Measurements from ENCODE around the gene ZC3H7A.

The ZC3H7A gene

DNA sequence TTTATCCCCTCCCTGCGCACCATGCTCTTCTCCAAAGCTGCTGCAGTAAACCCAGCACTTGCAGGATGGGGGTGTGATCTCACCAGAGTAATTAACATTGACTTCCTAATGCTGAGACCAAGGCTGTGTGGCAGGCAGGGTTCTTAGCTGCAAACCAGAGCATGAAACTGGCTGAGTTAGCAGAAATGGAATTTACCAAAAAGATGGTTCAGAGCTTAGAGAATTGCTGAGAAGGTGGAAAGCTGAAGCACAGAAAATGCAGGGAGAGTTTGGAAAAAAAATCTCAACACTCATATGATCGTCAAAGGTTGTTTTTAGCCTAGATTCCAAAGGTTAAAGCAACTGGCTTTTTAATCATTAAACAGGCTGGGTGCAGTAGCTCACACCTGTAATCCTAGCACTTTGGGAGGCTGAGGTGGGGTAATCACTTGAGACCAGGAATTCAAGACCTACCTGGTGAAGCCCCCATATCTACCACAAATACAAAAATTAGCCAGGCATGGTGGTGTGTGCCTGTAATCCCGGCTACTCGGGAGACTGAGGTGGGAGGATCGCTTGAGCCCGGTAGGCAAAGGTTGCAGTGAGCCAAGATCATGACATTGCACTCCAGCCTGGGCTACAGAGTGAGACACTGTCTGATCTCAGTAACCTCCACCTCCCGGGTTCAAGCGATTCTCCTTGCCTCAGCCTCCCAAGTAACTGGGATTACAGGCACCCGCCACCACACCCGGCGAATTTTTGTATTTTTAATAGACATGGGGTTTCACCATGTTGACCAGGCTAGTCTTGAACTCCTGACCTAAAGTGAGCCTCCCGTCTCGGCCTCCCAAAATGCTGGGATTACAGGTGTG, 48.4 kb downstream of the ZC3H7A start:
- no peaks in the 10 kb centered on the region for H3K79me2 ChIP-seq (ENCODE audit: insufficient read depth, low read length)
- H3K4me3 ChIP-seq (ENCODE audit: low read length, poor library complexity, severe bottlenecking): no peak overlapping the region
- H3K9me2 ChIP-seq (replicated peaks; ENCODE audit: low read depth, low read length): no peaks in the 10 kb centered on the region
- TF ChIP-seq CTCF (conservative IDR thresholded peaks at IDR 0.05; ENCODE audit: low read length) (no peak), EZH2phosphoT487 (IDR thresholded peaks at IDR 0.05; ENCODE audit: borderline replicate concordance) (no peak)
- H3F3A ChIP-seq (ENCODE audit: low read depth): no peaks in the 10 kb centered on the region
- no peaks in the 10 kb centered on the region for H3K4me1 ChIP-seq (ENCODE audit: insufficient read depth, low read length, poor library complexity, severe bottlenecking)
- H3K9ac ChIP-seq (ENCODE audit: low read depth, low read length, poor library complexity, severe bottlenecking): no peak overlapping the region
- H3K9me3 ChIP-seq (ENCODE audit: insufficient read depth, low read depth, low read length): no peaks in the 10 kb centered on the region
- H3K27me3 ChIP-seq (ENCODE audit: insufficient read depth, low read length, poor library complexity, severe bottlenecking): no peaks in the 10 kb centered on the region
- no peaks in the 10 kb centered on the region for H4K20me1 ChIP-seq (ENCODE audit: insufficient read depth, low read length, poor library complexity, severe bottlenecking)
- no peak overlapping the region for H2AFZ ChIP-seq (ENCODE audit: low read length)
- H3K36me3 ChIP-seq (ENCODE audit: insufficient read depth, low read length): peaks cover 31% of the 10 kb centered on the region; the same call in 1 of the 2 replicates
- no peak overlapping the region for H3K4me2 ChIP-seq (ENCODE audit: low read depth, low read length, poor library complexity, severe bottlenecking)

DNA sequence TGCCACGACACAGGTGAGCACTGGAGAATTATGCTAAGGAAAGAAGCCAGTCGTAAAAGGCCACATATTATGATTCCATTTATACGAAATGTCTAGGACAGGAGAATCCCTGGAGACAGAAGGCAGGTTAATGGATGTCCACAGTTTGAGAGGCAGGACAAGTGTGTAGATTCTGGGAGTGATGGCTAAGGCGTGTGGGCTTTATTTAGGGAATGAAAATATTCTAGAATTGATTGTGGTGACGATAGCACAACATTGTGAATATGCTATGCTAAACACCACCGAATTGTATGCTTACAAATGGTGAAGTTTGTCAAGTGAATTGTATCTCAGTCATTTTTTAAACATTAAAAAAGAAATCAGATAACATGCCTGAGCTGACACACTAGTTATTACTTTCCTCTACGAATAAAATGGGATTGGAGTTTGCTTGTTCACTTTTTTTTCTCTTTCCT, 49.1 kb downstream of the ZC3H7A start:
- peaks cover 27% of the 10 kb centered on the region; the same call in 1 of the 2 replicates for H3K36me3 ChIP-seq (ENCODE audit: insufficient read depth, low read length)
- no peaks in the 10 kb centered on the region for H3F3A ChIP-seq (ENCODE audit: low read depth)
- no peaks in the 10 kb centered on the region for H3K79me2 ChIP-seq (ENCODE audit: insufficient read depth, low read length)
- no peaks in the 10 kb centered on the region for H3K9me2 ChIP-seq (replicated peaks; ENCODE audit: low read depth, low read length)
- no peak overlapping the region for H3K4me3 ChIP-seq (ENCODE audit: low read length, poor library complexity, severe bottlenecking)
- H3K9ac ChIP-seq (ENCODE audit: low read depth, low read length, poor library complexity, severe bottlenecking): no peak overlapping the region
- H3K4me2 ChIP-seq (ENCODE audit: low read depth, low read length, poor library complexity, severe bottlenecking): no peak overlapping the region
- no peak overlapping the region for H2AFZ ChIP-seq (ENCODE audit: low read length)
- H3K9me3 ChIP-seq (ENCODE audit: insufficient read depth, low read depth, low read length): no peaks in the 10 kb centered on the region
- TF ChIP-seq CTCF (conservative IDR thresholded peaks at IDR 0.05; ENCODE audit: low read length) (no peak), EZH2phosphoT487 (IDR thresholded peaks at IDR 0.05; ENCODE audit: borderline replicate concordance) (no peak)
- H3K4me1 ChIP-seq (ENCODE audit: insufficient read depth, low read length, poor library complexity, severe bottlenecking): no peaks in the 10 kb centered on the region
- no peaks in the 10 kb centered on the region for H3K27me3 ChIP-seq (ENCODE audit: insufficient read depth, low read length, poor library complexity, severe bottlenecking)
- no peaks in the 10 kb centered on the region for H4K20me1 ChIP-seq (ENCODE audit: insufficient read depth, low read length, poor library complexity, severe bottlenecking)

DNA sequence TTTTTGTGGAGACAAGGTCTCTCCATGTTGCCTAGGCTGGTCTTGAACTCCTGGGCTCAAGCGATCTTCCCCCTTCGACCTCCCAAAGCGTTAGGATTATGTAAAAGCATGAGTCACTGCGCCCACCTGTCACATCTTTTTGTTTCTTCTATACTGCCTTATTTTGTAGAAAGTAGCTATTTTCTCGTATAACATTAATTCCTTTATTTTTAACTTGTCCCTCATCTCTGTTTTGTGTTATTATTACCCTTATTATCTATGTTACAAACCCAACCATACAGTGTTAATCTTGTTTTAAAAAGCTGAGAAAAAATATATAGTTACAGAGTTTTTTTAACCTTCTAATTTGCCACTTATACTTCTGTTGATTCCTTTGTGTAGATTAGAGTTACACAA, 53.0 kb downstream of the ZC3H7A start:
- no peaks in the 10 kb centered on the region; the same call in 1 of the 2 replicates for H3K36me3 ChIP-seq (ENCODE audit: insufficient read depth, low read length)
- peaks cover 30% of the 10 kb centered on the region for H3K79me2 ChIP-seq (ENCODE audit: insufficient read depth, low read length)
- no peaks in the 10 kb centered on the region for H3F3A ChIP-seq (ENCODE audit: low read depth)
- H3K9me3 ChIP-seq (ENCODE audit: insufficient read depth, low read depth, low read length): no peaks in the 10 kb centered on the region
- TF ChIP-seq CTCF (conservative IDR thresholded peaks at IDR 0.05; ENCODE audit: low read length) (no peak), EZH2phosphoT487 (IDR thresholded peaks at IDR 0.05; ENCODE audit: borderline replicate concordance) (no peak)
- no peaks in the 10 kb centered on the region for H3K27me3 ChIP-seq (ENCODE audit: insufficient read depth, low read length, poor library complexity, severe bottlenecking)
- H2AFZ ChIP-seq (ENCODE audit: low read length): no peak overlapping the region
- H3K4me1 ChIP-seq (ENCODE audit: insufficient read depth, low read length, poor library complexity, severe bottlenecking): peaks cover 14% of the 10 kb centered on the region
- H3K9me2 ChIP-seq (replicated peaks; ENCODE audit: low read depth, low read length): no peaks in the 10 kb centered on the region
- peaks cover 4% of the 10 kb centered on the region for H4K20me1 ChIP-seq (ENCODE audit: insufficient read depth, low read length, poor library complexity, severe bottlenecking)
- no peak overlapping the region for H3K9ac ChIP-seq (ENCODE audit: low read depth, low read length, poor library complexity, severe bottlenecking)
- H3K4me2 ChIP-seq (ENCODE audit: low read depth, low read length, poor library complexity, severe bottlenecking): no peak overlapping the region
- no peak overlapping the region for H3K4me3 ChIP-seq (ENCODE audit: low read length, poor library complexity, severe bottlenecking)

All from Loucy (cell line).